ENCODE results near the gene APP. TPM values are rescaled to one million over a fixed set of nuclear protein-coding genes. Genes with fewer than 3 reads are reported as not detected.

Gene APP
- total RNA-seq, 1 donor from 2014 or later: 1,137 TPM

DNA sequence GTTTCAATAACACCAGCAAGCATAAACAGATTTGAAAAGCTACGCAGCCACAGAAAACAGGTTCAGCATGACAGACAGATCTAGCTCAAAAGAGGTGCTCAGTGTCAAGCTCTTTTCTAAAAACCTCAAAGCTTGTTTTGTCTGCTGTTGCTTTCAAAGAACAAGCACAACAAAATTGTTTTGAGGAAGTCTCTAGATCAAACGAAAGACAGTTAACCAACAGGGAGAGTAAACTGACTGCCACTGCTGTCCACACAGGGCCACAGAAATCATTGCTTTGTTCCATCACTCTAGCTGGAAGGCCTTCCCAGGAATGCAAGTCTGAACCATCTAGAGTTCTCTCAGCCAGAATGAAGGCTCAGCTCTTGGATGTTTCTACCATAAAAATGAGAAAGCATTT lies 12.8 kb downstream of the APP start:
- H3K27ac Mint-ChIP-seq (ENCODE audit: unreplicated experiment): peak overlapping the region; percentile 57
- peaks cover 2% of the 10 kb centered on the region for H3K27me3 Mint-ChIP-seq (ENCODE audit: unreplicated experiment)
- DNase-seq (ENCODE audit: low spot score): no peak
- H3K36me3 Mint-ChIP-seq (ENCODE audit: low read depth, unreplicated experiment): peaks cover 8% of the 10 kb centered on the region
- peaks cover 55% of the 10 kb centered on the region for H3K4me1 Mint-ChIP-seq (ENCODE audit: unreplicated experiment)
- no peak overlapping the region for H3K4me3 Mint-ChIP-seq (ENCODE audit: unreplicated experiment)
- no peak for TF ChIP-seq CTCF (IDR thresholded peaks at IDR 0.05; ENCODE audit: unreplicated experiment)
- no peaks in the 10 kb centered on the region for H3K9me3 Mint-ChIP-seq (ENCODE audit: unreplicated experiment)

- peaks cover 41% of the 10 kb centered on the region for H3K4me1 Mint-ChIP-seq (ENCODE audit: unreplicated experiment)
- no peak for DNase-seq (ENCODE audit: low spot score)
- H3K9me3 Mint-ChIP-seq (ENCODE audit: unreplicated experiment): no peaks in the 10 kb centered on the region
- H3K27me3 Mint-ChIP-seq (ENCODE audit: unreplicated experiment): peaks cover 2% of the 10 kb centered on the region
- H3K4me3 Mint-ChIP-seq (ENCODE audit: unreplicated experiment): no peak overlapping the region
- no peak for TF ChIP-seq CTCF (IDR thresholded peaks at IDR 0.05; ENCODE audit: unreplicated experiment)
- peaks cover 5% of the 10 kb centered on the region for H3K36me3 Mint-ChIP-seq (ENCODE audit: low read depth, unreplicated experiment)
- no peak overlapping the region for H3K27ac Mint-ChIP-seq (ENCODE audit: unreplicated experiment)
These were observed 15.8 kb downstream of the APP start for GRCh38 chr21:26154753-26155152.

DNA sequence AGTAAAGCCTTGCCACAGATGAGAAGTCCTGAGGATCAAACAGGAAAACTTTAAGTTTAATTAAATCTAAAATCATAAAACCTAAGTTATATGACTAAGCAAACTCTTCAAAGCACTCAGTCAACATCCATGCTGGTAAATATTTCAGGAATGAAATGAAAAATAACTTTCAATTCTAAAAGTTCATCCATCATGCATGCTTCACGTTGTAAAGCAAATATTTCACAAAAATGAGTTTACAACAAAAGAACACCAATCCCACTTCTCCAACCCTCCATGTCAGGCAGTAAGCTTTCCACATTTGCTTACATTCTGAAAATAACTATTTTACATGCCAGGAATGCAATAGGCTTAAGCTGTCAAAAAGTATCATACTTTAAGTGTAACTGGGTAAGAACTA lies 16.8 kb downstream of the APP start:
- H3K27ac Mint-ChIP-seq (ENCODE audit: unreplicated experiment): peak overlapping the region; percentile 30
- DNase-seq (ENCODE audit: low spot score): no peak
- H3K4me1 Mint-ChIP-seq (ENCODE audit: unreplicated experiment): peaks cover 43% of the 10 kb centered on the region
- no peak for TF ChIP-seq CTCF (IDR thresholded peaks at IDR 0.05; ENCODE audit: unreplicated experiment)
- peaks cover 3% of the 10 kb centered on the region for H3K36me3 Mint-ChIP-seq (ENCODE audit: low read depth, unreplicated experiment)
- peaks cover 1% of the 10 kb centered on the region for H3K27me3 Mint-ChIP-seq (ENCODE audit: unreplicated experiment)
- no peak overlapping the region for H3K4me3 Mint-ChIP-seq (ENCODE audit: unreplicated experiment)
- H3K9me3 Mint-ChIP-seq (ENCODE audit: unreplicated experiment): no peaks in the 10 kb centered on the region

GRCh38 chr21:26148840-26149354 lies 21.7 kb downstream of the APP start:
- no peak for DNase-seq (ENCODE audit: low spot score)
- Mint-ChIP-seq H3K36me3 (ENCODE audit: low read depth, unreplicated experiment) (peaks cover 12% of the 10 kb centered on the region), H3K27me3 (ENCODE audit: unreplicated experiment) (no peaks in the 10 kb centered on the region), H3K27ac (ENCODE audit: unreplicated experiment) (peak overlapping the region; percentile 76), H3K4me3 (ENCODE audit: unreplicated experiment) (peak overlapping the region; percentile 29), H3K4me1 (ENCODE audit: unreplicated experiment) (peaks cover 35% of the 10 kb centered on the region), H3K9me3 (ENCODE audit: unreplicated experiment) (no peaks in the 10 kb centered on the region)
- TF ChIP-seq CTCF (IDR thresholded peaks at IDR 0.05; ENCODE audit: unreplicated experiment): no peak

DNA sequence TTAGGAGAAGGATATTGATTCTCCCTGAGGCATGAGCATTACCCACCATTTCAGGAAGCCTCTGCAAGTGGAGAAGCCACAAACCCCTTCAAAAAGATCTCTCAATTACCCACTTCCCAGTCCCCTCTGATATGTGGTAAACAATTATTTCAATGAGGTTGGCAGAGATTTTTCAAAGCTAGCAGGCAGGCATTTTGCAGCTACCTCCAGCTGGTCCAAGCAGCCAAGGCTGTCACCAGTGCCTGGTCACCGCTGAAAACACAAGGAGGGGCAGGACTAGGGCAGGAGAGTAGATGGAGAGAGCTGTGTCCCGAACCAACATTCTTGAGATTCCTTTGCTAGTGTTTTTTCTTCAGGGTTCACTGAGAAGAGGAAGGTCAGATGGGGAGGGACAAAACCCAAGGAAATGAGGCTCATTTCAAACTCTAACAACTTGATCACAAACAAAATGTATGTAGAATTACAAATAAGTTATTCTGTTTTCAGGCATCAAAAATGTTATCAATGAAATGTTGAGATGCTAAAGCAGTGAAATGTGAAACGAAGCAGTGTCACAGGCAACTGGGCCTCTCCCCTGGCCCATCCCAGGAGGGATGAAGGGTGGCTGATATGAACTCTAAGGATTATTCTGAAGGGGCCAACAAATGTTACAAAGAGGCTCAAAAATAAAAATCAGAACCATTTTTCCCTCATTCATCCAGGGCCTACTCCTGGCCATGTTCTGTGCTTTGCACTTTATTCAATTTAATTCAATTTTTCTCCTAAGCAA lies 22.3 kb downstream of the APP start:
- peak overlapping the region; percentile 85 for H3K27ac Mint-ChIP-seq (ENCODE audit: unreplicated experiment)
- H3K9me3 Mint-ChIP-seq (ENCODE audit: unreplicated experiment): no peaks in the 10 kb centered on the region
- H3K36me3 Mint-ChIP-seq (ENCODE audit: low read depth, unreplicated experiment): peaks cover 12% of the 10 kb centered on the region
- TF ChIP-seq CTCF (IDR thresholded peaks at IDR 0.05; ENCODE audit: unreplicated experiment): no peak
- H3K4me3 Mint-ChIP-seq (ENCODE audit: unreplicated experiment): peak overlapping the region; percentile 29
- DNase-seq (ENCODE audit: low spot score): no peak
- H3K4me1 Mint-ChIP-seq (ENCODE audit: unreplicated experiment): peaks cover 34% of the 10 kb centered on the region
- H3K27me3 Mint-ChIP-seq (ENCODE audit: unreplicated experiment): no peaks in the 10 kb centered on the region
